ENCODE data around the gene SNAPC5. TPM values are rescaled to one million over a fixed set of nuclear protein-coding genes. Genes with fewer than 3 reads are reported as not detected.

The SNAPC5 gene
- total RNA-seq, 2 donors from 2014 or later = 23.6 to 27.0 TPM

DNA sequence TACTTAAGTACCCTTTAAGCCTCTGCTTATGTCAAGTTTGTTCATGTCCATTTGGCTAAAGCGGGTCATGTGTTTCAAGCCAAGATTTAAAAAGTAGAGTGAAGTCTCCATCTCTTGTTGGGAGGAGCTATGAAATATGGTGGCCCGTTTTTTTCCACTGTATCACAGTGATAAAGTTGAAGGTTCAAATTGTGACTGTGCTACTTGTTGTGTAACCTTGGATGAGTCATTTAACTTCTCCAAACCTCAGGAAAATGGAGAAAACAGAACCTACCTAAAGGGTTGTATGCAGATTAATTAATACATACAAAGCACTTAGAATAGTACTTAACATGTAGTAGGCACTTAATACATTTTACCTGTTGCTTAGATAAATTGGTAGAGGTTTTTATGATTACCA, 43.4 kb downstream of the SNAPC5 start:
- Histone ChIP-seq H3K27ac (no peak overlapping the region), H3K9me3 (no peaks in the 10 kb centered on the region), H3K27me3 (replicated peaks; ENCODE audit: insufficient read depth) (no peaks in the 10 kb centered on the region), H3K4me3 (no peak overlapping the region), H3K36me3 (no peaks in the 10 kb centered on the region), H3K4me1 (replicated peaks) (no peaks in the 10 kb centered on the region)
- no peak for DNase-seq (ENCODE audit: low spot score)
- WGBS = 96% methylated on average over 2 of the region's 2 CpGs
- intact Hi-C loops (cut with DNase I) = no loop called here
- TF ChIP-seq POLR2AphosphoS5 (IDR thresholded peaks at IDR 0.05) (no peak), CTCF (IDR thresholded peaks at IDR 0.05) (no peak)

DNA sequence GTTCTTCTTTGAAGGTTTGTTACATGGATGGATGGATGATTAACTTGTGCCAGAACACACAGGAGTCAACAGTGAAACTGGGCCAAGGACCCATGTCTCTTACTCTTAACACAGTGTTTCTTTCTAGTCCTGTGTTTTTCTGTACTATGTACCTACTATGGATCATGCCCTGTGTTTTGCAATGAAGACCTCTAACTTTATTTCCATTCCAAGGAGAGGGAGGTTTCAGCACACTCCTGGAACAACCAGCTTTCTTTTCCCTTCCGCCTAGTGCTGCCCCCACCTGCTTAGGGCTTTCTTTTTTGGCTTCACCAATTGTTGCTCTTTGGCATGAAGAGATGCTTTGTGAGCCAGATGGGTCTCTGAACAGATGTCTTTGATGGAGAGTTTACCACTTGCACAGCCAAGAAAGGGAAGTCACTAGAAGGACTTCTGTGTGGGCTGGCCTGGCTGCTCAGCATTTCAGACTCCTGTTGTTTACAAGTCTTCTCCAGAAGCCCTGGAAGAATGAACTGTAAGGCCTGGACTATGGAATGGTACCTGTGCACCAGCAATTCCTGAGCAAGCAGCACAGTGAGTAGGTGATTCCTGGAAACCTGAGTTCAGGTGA, 44.5 kb downstream of the SNAPC5 start:
- TF ChIP-seq CTCF (IDR thresholded peaks at IDR 0.05) (no peak), POLR2A (IDR thresholded peaks at IDR 0.05) (no peak), POLR2AphosphoS5 (IDR thresholded peaks at IDR 0.05) (no peak)
- Histone ChIP-seq H3K4me1 (replicated peaks) (no peaks in the 10 kb centered on the region), H3K27ac (no peak overlapping the region), H3K27me3 (replicated peaks; ENCODE audit: insufficient read depth) (no peaks in the 10 kb centered on the region), H3K9me3 (no peaks in the 10 kb centered on the region), H3K36me3 (no peaks in the 10 kb centered on the region), H3K4me3 (no peak overlapping the region)
- DNase-seq (ENCODE audit: low spot score) = no peak
- intact Hi-C loops (cut with DNase I) = no loop called here
- 30% methylated on average over 1 of the region's 1 CpG for WGBS

- Histone ChIP-seq H3K4me3 (no peak overlapping the region), H3K27ac (no peak overlapping the region), H3K9me3 (no peaks in the 10 kb centered on the region), H3K36me3 (no peaks in the 10 kb centered on the region), H3K4me1 (replicated peaks) (no peaks in the 10 kb centered on the region), H3K27me3 (replicated peaks; ENCODE audit: insufficient read depth) (no peaks in the 10 kb centered on the region)
- TF ChIP-seq POLR2A (IDR thresholded peaks at IDR 0.05) = no peak
- no peak for TF ChIP-seq CTCF (IDR thresholded peaks at IDR 0.05)
- TF ChIP-seq POLR2AphosphoS5 (IDR thresholded peaks at IDR 0.05) = no peak
- 93% methylated on average over 4 of the region's 4 CpGs for whole genome bisulfite sequencing
- intact Hi-C loops (cut with DNase I) = no loop called here
- DNase-seq (ENCODE audit: low spot score) = no peak
Observed at GRCh38 chr15:66452420-66452819, 45.1 kb downstream of the SNAPC5 start.

Small RNA genes within 50 kb of the gene (microRNA-seq; reads per million reads assigned to microRNA genes)
- not detected for gene MIR4512

Small RNA genes within 50 kb of the gene (small RNA-seq; reads per million reads assigned to genes)
- gene MIR4512 = 0 reads per million in 2 donors
- gene RF01159 = 0 reads per million in 2 donors
- gene SNORD16 = 0 reads per million in 2 donors
- 0 reads per million in 2 donors for gene SNORD18A
- 0 reads per million in 2 donors for gene SNORD18B
- gene SNORD18C = 0 reads per million in 2 donors

Other genes with a start within 250 kb of the SNAPC5 start
- not detected for gene MEGF11, start 244.0 kb downstream of the SNAPC5 start, total RNA-seq
- gene DIS3L, start 204.2 kb downstream of the SNAPC5 start, total RNA-seq = 10 to 100 TPM; 19.4 to 35.0 TPM
- 10 to 100 TPM in 1 of 2 donors, 1 to 10 TPM in 1; 8.0 to 20.1 TPM for gene TIPIN, start 141.1 kb downstream of the SNAPC5 start, total RNA-seq
- 10 to 100 TPM; 28.0 to 29.0 TPM for gene MAP2K1, start 110.8 kb downstream of the SNAPC5 start, total RNA-seq
- gene RPL4, start 7.1 kb upstream of the SNAPC5 start, total RNA-seq = 1,000 to 10,000 TPM; 2,395 to 5,607 TPM
- 10 to 100 TPM in 1 of 2 donors, 1 to 10 TPM in 1; 6.1 to 11.4 TPM for gene ZWILCH, start 7.6 kb upstream of the SNAPC5 start, total RNA-seq
- not detected for gene LCTL, start 68.2 kb upstream of the SNAPC5 start, total RNA-seq
- 10 to 100 TPM; 14.8 to 51.2 TPM for gene SMAD6, start 204.5 kb upstream of the SNAPC5 start, total RNA-seq

Measured in prostate gland (tissue), 2 donors.